Esophagus muscularis mucosa (tissue), 4 donors: ENCODE results near the gene IL23A.

Experiments used
- CTCF ChIP-seq, 3 experiments: fragments of 200-600 bp in 2 of 3; fragments of 450-650 bp in 1 of 3; sonication (generic) in 2 of 3; IDR thresholded peaks; one replicate each; pipeline ENCODE4 v1.5.1; 2017 to 2019; ENCODE audit warnings: antibody characterized with exemption in 3 of 3, mild to moderate bottlenecking in 2 of 3, moderate library complexity in 1 of 3
- EP300 ChIP-seq: sonication (generic); formaldehyde crosslinking; IDR thresholded peaks from one replicate; pipeline ENCODE4 v1.6.1; 2017; ENCODE audit warnings: antibody characterized with exemption
- POLR2A ChIP-seq: fragments of 450-650 bp; IDR thresholded peaks from one replicate; pipeline ENCODE4 v1.6.1; 2017; ENCODE audit warnings: antibody characterized with exemption, moderate library complexity, mild to moderate bottlenecking, low read depth
- POLR2AphosphoS5 ChIP-seq, 2 donors: sonication (generic); formaldehyde crosslinking; IDR thresholded peaks; one replicate each; pipeline ENCODE4 v1.6.1; 2017; ENCODE audit warnings: antibody characterized with exemption in 2 of 2

GRCh38 chr12:56315249-56315621 is 23.4 kb upstream of the IL23A start:
- TF ChIP-seq CTCF (IDR thresholded peaks at IDR 0.05) (no peak), POLR2AphosphoS5 (IDR thresholded peaks at IDR 0.05) (no peak), EP300 (no peak), POLR2A (no peak)
